Neural cell (in vitro differentiated cells): Measurements from ENCODE around the gene MDM1.

Source experiments
- EP300 ChIP-seq: fragments of 450-650 bp; conservative IDR thresholded peaks from 2 replicates; pipeline ENCODE4 v1.6.1; 2014; ENCODE audit warnings: antibody characterized with exemption, mild to moderate bottlenecking, moderate library complexity; ENCODE audit not compliant: poor library complexity, severe bottlenecking
- REST ChIP-seq: IDR thresholded peaks from 2 replicates; pipeline ENCODE4 v1.6.1; 2012; ENCODE audit warnings: borderline replicate concordance

- TF ChIP-seq EP300: no peak
- no peak for TF ChIP-seq REST
These were observed 43.9 kb upstream of the MDM1 start for GRCh38 chr12:68375756-68376695.
